HTR-8/SVneo (cell line): Measurements from ENCODE around the gene OLFML3.
"Not testable (repeated sequence)": the region's sequence is repeated elsewhere in the genome, so short reads cannot be mapped to it uniquely, and the experiment has no call there.

Source experiments
- DNase-seq: peaks from one replicate; pipeline ENCODE4 v3.0.0; 2011; ENCODE audit warnings: low spot score, mixed read lengths; ENCODE audit not compliant: insufficient read length
- FAIRE-seq: peaks from 2 replicates; lab custom pipeline; 2011; peaks lifted over from hg19 to GRCh38; lab: Jason Lieb, UNC

OLFML3 gene

DNA sequence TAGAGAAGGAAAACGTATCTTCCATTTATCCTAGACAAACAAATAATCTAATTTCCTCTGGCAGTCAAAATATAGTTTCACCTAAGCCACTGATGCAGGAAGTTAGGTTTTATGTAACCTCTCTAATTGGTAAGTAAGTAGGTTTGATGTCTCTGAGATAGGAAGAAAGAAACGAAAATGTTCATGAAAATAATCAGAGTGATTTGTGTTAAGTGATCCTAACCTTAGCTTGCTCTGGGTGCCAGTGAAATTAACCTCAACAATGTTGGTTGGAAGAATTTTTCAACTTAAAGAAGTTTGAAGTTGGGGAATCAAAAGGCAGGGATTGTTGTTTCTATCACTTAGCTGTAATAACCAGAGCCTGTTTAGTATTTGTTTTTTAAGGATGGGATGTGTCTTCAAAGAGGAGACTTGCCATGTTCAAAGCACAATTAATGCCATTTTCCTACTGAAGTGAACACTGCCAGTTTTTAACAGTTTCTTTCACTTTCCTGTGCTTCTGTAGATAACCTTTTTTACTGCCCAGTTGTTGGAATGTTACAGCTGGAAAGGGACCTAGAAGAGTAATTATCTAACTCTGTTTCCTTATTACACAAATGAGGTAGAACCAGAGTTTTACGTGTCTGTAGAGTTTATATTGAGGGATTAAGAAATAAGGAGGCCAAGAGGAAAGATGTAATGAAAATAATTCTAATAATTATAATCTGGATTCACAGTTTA is 31.7 kb upstream of the OLFML3 start:
- DNase-seq: no peak
- no peak for FAIRE-seq

DNA sequence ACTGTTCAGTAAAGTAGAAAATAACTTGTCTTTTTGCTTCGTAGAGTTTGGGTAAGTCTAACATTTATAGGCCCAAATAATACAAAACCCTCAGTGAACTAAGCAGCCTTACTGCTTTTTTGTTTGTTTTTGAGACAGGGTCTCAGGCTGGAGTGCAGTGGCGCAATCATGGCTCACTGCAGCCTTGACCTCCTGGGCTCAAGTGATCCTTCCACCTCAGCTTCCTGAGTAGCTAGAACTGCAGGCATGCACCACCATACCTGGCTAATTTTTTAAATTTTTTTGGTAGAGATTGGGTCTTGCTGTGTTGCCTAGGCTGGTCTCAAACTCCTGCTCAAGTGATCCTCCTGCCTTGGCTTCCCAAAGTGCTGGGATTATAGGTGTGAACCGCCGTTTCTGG is 31.1 kb upstream of the OLFML3 start:
- not testable (repeated sequence) for FAIRE-seq, DNase-seq

DNA sequence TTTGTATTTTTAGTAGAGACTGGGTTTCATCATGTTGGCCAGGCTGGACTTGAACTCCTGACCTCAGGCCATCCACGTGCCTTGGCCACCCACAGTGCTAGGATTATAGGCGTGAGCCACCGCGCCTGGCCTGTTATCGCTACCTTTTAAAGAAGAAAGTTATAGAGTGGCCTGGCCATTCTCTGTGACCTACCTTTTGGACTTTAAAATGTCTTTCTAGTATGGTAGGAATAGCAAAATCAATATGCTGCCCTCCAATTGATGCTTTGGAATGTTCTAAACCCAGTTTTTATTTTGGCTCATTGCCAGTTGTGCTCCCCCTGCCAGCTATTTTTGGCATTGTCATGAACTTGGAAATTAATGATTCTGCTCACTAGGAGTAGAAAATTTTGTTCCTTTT is 30.3 kb upstream of the OLFML3 start:
- no peak for DNase-seq
- no peak for FAIRE-seq

DNA sequence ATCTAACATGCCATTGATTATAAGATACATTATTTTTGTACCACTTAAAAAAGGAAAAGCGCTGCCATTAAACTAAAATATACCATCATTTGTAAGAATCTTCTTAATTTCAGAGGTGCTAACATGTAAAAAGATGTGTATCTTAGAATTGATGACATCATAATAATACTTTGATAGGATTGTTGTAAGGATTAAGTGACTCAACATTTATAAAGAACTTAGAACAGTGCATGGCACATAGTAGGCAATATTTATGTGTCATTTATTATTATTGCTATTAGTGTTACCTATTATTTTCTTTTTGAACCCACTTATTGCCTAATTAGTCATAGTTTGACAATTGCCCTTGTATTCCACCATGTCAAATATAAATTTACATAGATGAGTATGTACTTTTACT is 28.4 kb upstream of the OLFML3 start:
- FAIRE-seq (no peak), DNase-seq (no peak)

DNA sequence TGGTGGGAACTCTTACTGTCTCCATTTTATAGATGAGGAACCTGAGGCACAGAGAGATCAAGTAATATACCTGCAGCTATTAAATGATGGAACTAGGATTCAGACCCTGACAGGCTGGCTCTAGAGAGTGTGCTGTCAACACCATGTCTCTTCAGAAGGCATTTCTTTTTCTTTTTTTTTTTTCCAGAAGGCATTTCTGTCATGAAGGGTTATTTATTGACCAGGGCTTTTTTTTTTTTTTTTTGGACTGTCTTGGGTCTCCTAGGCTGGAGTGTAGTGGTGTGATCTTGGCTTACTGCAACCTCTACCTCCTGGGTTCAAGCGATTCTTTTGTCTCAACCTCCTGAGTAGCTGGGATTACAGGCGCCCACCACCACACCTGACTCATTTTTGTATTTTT is 27.6 kb upstream of the OLFML3 start:
- DNase-seq (no peak), FAIRE-seq (no peak)

DNA sequence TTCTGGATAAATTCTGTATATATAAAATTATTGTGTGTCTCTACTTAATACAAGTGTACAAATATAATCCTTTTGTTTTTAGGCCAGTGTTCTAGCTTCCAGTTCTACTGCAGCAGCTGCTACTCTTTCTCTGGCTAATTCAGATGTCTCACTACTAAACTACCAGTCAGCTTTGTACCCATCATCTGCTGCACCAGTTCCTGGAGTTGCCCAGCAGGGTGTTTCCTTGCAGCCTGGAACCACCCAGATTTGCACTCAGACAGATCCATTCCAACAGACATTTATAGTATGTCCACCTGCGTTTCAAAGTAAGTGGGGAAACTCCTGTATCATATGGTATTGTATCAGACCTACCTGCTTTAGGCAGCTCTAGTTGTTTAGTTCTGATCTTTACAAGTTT is 21.3 kb upstream of the OLFML3 start:
- FAIRE-seq (no peak), DNase-seq (no peak)

DNA sequence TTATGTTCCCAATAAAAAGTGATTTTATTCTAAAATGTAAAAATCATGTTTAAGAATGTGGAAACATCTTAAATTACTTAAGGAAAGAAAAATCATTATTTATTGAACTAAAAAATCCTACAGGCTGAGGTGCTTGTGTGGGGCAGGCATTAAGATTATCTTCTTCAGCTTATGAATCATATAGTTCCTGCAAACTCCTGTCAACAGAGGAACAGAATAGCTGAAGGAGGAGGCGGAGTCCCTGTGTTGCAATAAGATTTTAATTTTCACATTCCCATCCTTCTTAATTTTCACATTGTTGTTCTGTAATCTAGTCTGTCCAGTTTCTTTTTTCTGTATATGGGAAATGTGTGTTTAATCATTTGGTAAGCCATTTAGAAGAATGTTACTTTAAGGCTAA is 20.6 kb upstream of the OLFML3 start:
- FAIRE-seq: no peak

DNA sequence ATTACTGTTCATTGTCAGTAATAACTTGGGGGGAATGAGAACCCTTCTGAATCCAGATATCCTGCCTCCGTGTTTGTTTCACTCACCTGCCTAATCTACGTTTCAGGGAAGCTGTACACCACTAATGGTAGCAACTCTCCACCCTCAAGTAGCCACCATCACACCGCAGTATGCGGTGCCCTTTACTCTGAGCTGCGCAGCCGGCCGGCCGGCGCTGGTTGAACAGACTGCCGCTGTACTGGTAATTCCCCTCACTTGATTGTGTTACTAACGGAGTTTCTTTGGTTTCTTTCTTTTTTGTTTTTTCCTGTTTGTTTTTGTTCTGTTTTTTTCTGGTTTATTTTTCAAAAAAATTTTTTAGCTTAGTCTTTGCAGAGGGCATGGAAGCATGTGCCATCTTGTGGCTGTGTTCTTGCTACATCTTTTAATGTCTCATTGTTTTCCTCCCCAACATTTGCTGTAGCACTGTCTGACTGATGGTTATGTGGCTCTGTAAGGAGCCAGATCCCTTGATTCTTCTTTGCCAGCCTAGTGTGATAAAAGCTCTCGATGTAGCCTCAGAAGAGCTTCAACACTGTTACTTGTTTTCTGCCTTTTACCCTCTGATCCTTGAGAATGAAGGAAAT is 15.9 kb upstream of the OLFML3 start:
- DNase-seq: no peak
- FAIRE-seq: no peak

More for the DNA sequence above, 20.6 kb upstream of the OLFML3 start:
- no peak for DNase-seq

DNA sequence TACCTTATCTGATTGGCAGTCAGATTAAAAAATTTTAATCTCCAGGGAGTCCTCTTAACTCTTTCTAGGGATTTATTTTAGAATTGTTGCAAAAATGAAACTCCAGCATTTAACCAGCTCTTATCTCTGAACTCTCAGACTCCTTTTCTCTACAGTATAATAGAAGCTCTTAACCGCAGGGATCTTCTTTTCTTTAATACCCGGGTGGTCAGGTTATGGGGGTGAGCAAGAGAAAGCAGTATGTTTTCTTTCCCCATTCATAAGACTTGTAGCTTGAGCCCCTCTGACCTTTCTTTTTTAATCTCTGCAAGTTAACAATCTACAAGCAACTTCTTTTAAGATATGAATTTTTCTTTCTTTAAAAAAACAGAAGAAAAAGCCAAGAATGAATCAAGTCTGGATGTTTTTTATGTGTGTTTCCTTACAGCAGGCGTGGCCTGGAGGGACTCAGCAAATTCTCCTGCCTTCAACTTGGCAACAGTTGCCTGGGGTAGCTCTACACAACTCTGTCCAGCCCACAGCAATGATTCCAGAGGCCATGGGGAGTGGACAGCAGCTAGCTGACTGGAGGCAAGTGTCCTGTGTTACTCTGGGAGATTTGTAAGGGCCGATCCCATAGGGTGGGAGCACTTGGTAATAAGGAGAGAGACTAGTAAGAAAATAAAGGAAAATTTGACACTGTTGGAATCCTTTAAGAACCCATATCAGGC is 13.4 kb upstream of the OLFML3 start:
- no peak for DNase-seq
- FAIRE-seq: no peak

DNA sequence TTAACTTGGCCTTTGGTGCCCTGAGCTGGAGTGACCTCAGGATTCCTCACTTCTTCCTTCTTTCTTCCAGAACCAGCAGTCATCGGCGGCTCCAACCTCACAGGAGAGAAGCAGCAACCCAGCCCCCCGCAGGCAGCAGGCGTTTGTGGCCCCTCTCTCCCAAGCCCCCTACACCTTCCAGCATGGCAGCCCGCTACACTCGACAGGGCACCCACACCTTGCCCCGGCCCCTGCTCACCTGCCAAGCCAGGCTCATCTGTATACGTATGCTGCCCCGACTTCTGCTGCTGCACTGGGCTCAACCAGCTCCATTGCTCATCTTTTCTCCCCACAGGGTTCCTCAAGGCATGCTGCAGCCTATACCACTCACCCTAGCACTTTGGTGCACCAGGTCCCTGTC is 6.3 kb upstream of the OLFML3 start:
- FAIRE-seq: no peak
- DNase-seq: no peak

DNA sequence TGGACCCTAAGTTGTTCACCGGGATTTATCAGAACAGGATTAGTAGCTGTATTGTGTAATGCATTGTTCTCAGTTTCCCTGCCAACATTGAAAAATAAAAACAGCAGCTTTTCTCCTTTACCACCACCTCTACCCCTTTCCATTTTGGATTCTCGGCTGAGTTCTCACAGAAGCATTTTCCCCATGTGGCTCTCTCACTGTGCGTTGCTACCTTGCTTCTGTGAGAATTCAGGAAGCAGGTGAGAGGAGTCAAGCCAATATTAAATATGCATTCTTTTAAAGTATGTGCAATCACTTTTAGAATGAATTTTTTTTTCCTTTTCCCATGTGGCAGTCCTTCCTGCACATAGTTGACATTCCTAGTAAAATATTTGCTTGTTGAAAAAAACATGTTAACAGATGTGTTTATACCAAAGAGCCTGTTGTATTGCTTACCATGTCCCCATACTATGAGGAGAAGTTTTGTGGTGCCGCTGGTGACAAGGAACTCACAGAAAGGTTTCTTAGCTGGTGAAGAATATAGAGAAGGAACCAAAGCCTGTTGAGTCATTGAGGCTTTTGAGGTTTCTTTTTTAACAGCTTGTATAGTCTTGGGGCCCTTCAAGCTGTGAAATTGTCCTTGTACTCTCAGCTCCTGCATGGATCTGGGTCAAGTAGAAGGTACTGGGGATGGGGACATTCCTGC is 3.9 kb upstream of the OLFML3 start:
- no peak for FAIRE-seq

DNA sequence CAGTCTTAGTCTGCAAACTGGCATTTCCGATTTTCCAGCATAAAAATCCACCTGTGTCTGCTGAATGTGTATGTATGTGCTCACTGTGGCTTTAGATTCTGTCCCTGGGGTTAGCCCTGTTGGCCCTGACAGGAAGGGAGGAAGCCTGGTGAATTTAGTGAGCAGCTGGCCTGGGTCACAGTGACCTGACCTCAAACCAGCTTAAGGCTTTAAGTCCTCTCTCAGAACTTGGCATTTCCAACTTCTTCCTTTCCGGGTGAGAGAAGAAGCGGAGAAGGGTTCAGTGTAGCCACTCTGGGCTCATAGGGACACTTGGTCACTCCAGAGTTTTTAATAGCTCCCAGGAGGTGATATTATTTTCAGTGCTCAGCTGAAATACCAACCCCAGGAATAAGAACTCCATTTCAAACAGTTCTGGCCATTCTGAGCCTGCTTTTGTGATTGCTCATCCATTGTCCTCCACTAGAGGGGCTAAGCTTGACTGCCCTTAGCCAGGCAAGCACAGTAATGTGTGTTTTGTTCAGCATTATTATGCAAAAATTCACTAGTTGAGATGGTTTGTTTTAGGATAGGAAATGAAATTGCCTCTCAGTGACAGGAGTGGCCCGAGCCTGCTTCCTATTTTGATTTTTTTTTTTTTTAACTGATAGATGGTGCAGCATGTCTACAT is 2.5 kb upstream of the OLFML3 start:
- peak; percentile 6 for DNase-seq
- FAIRE-seq: no peak

More for the DNA sequence above, 3.9 kb upstream of the OLFML3 start:
- no peak for DNase-seq

DNA sequence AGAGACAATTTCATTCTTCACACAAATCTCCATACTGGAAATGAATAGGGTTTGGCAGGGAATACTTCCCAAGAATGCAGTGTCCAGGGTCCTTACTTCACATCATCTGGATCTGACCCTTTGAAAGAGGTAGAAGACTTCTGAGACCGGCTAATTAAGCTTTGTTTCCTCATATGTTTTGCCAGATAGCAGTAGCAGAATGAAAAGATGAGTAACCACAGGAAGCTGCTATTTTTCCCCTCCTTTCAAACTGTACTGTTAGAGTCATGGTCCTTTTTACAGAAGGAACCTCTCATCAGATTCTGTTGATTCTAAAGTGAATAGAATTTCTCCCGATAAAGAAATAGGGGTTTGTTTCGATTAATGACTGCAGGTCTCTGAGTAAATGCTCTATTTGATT is 1.4 kb upstream of the OLFML3 start:
- FAIRE-seq: no peak
- DNase-seq: no peak

DNA sequence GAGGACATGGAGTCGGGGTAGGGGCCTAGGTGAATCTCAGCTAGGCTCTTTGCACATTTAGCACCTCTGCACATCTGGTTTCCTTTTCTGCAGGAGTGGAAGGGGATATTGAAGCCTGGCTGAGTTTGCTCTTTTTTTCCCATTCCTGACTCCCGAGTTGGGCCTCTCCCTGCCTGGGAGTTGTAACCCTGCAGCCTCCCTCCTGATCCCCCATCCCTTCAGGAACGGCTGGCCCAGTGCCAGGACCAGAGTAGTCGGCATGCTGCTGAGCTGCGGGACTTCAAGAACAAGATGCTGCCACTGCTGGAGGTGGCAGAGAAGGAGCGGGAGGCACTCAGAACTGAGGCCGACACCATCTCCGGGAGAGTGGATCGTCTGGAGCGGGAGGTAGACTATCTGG is 836 bp downstream of the OLFML3 start:
- FAIRE-seq (no peak), DNase-seq (no peak)

DNA sequence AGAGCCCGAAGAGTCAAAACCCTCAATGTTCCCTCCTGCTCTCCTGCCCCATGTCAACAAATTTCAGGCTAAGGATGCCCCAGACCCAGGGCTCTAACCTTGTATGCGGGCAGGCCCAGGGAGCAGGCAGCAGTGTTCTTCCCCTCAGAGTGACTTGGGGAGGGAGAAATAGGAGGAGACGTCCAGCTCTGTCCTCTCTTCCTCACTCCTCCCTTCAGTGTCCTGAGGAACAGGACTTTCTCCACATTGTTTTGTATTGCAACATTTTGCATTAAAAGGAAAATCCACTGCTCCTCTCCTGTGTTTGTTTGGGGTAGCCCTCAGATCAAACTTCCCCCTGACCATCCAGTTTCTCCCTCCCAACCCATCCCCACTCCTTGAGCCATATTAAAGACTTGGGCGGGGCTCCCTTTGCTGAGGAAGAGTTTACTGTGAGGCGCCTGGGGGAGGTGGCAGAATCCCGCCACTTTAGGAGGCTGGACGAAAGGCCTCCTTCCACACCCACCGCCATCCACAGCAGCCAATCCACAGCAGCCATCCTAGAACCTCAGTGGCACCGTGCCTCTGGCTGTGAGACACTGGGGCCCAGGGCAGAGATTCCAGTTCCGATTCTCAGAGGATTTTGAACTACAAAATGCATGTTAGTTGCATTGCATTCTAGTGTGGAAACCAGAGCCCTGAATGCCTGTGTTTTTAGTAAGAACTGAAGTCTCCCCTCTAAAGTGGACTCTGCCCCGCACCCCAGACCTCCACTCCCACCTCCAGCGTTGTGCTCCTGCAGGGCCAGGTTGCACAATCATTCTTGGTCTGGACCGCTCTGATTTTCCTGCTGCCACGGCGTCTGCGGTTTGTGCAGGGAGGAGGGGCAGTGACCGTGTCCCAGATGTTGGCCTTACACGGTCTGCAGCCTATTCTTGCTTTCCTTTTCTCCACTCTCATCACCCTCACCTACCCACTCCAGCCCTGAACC is 3.0 kb downstream of the OLFML3 start:
- FAIRE-seq (no peak), DNase-seq (no peak)

DNA sequence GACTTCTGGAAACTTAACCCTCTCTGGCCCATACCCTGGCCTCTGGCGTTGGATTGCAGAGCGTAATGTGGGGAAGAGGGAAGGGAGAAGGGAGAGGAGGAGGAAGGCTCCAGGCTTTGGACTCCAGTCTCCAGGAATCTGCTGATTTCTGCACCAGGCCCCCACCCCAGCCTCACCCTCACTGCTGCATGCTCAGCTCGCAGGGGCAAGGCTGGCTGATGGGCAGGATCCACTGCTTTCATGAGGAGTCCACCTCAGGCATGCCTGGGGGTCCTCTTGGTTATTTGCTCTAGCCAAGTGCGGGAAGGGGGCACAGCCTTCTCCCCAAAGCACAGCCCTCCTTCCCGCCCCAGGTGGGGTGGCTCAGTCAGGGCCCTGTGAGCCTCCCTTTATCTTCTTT is 3.7 kb downstream of the OLFML3 start:
- no peak for FAIRE-seq
- no peak for DNase-seq

DNA sequence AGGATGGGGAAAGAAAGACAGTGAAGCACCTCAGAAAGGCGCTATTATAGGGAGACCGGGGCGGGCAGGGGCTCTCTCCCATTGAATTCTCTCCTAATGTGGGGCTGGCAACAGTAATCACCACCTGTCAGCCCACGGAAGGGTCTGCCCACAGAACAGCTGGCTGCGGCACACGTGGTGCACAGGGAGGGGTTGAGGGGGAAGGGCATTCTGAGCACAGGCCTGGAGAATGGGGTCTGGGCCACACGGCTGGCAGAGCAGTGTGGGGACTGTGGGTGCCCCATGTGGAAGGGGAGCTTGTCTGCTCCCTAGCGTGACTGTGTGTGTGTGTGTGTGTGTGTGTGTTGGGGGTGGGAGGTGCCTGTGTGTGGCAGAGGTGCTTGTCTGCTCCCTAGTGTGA is 4.1 kb downstream of the OLFML3 start:
- no peak for FAIRE-seq

DNA sequence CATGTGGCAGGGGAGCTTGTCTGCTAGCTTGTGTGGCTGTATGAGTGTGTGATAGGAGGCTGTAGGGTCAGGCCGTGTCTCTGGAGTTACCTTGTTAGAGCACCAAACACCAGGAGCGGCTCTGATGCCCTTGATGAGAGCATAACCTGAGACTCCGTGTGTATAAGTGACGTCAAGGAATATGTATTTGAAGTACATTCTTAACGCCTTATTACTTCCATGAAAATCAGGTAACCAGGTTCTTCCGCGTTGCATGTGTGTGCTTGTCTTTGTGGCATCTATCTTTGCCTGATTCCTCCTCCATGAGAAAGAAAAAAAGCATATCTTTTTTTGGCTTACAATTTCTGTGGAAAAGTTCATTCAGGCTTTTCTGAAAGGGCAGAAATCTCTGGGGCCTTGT is 4.6 kb downstream of the OLFML3 start:
- DNase-seq: no peak
- no peak for FAIRE-seq

More for the DNA sequence above, 4.1 kb downstream of the OLFML3 start:
- DNase-seq: no peak

DNA sequence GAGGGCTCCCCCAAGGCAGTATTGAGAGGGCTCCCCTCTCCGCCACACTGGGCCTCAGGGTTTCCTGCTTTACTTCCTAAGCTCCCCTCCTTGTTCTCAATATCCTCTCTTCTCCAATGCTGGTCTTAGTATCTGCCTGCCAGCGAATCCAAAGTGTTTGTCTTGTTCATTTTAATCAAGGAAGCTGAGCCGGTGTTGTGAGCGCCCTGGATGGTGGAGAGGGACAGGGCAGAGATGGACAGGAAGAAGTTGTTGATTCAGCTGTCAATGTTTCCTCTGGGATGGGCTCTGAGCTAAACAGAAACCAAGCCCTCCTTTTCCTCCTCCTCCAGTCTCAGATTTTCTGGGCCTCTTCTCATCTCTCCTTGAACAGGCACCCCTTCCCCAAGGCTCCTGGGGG is 5.4 kb downstream of the OLFML3 start:
- DNase-seq: no peak
- FAIRE-seq: no peak
